HUES64 (cell line): ENCODE results near the gene ACTA1.
A peak's percentile ranks its signal among the peaks of the same experiment; 100 is the strongest.
"Not testable (repeated sequence)": the region's sequence is repeated elsewhere in the genome, so short reads cannot be mapped to it uniquely, and the experiment has no call there.

Source experiments
- H3K27ac ChIP-seq: 2 replicates; pipeline ENCODE4 v1.7.0; 2013; ENCODE audit warnings: low read depth, low read length, inconsistent platforms
- H3K27me3 ChIP-seq: 2 replicates; pipeline ENCODE4 v1.6.1; 2013; ENCODE audit warnings: mild to moderate bottlenecking, low read length; ENCODE audit not compliant: insufficient read depth
- H3K36me3 ChIP-seq: 2 replicates; pipeline ENCODE4 v1.6.1; 2013; ENCODE audit warnings: mild to moderate bottlenecking, low read length; ENCODE audit not compliant: insufficient read depth
- H3K4me1 ChIP-seq: 2 replicates; pipeline ENCODE4 v1.6.1; 2013; ENCODE audit warnings: mild to moderate bottlenecking, low read length, moderate library complexity; ENCODE audit not compliant: insufficient read depth
- H3K4me3 ChIP-seq: 2 replicates; pipeline ENCODE4 v1.5.1; 2013; ENCODE audit warnings: mild to moderate bottlenecking, low read length, moderate library complexity
- H3K9ac ChIP-seq: 2 replicates; pipeline ENCODE4 v1.6.1; 2013; ENCODE audit warnings: mild to moderate bottlenecking, low read depth, low read length
- H3K9me3 ChIP-seq: 2 replicates; pipeline ENCODE4 v1.6.1; 2013; ENCODE audit warnings: low read depth, low read length; ENCODE audit not compliant: insufficient read depth
- WGBS: fragments of 150-250, 120-280 bp; methylation state at CpG from one replicate; pipeline ENCODE4 v1.1.7; 2013; ENCODE audit warnings: missing lambda C conversion rate; 5-methylcytosine and 5-hydroxymethylcytosine counted together

ACTA1 gene

GRCh38 chr1:229407206-229408026 is 26.5 kb downstream of the ACTA1 start:
- Histone ChIP-seq H3K27ac (no peak overlapping the region), H3K4me3 (peak overlapping the region; percentile 60), H3K9ac (no peak overlapping the region), H3K36me3 (no peaks in the 10 kb centered on the region), H3K9me3 (no peaks in the 10 kb centered on the region), H3K27me3 (peaks cover 58% of the 10 kb centered on the region), H3K4me1 (peaks cover 30% of the 10 kb centered on the region)
- 9% methylated on average over 68 of the region's 68 CpGs for WGBS

DNA sequence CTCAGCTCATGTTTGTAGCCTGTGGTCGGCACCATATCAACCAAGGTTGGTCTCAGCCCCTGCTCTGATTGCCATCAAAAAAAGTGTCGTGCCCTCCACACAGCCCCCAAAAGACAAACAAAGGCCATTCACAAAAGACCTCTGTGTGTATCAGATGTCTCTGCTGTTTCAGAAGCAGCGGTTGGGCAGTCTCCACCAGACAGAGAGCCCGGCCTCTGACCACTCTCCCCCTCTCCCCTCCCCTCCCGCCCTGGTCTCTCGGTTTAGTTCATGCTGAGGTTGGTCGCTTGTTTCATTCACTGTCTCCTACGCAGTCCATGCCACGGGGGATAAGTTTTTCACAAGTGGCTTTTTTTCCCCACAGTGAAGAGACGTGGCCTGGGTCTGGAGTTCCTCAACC is 27.1 kb downstream of the ACTA1 start:
- Histone ChIP-seq H3K9ac (no peak overlapping the region), H3K4me1 (peaks cover 29% of the 10 kb centered on the region), H3K36me3 (no peaks in the 10 kb centered on the region), H3K4me3 (peak overlapping the region; percentile 60), H3K27me3 (peaks cover 58% of the 10 kb centered on the region), H3K27ac (no peak overlapping the region), H3K9me3 (no peaks in the 10 kb centered on the region)
- WGBS, result 4% methylated on average over 10 of the region's 10 CpGs

- 92% methylated on average over 8 of the region's 8 CpGs for WGBS
- Histone ChIP-seq H3K4me3 (no peak overlapping the region), H3K9ac (no peak overlapping the region), H3K36me3 (no peaks in the 10 kb centered on the region), H3K4me1 (peaks cover 5% of the 10 kb centered on the region; the same call in 1 of the 2 replicates), H3K27me3 (peaks cover 35% of the 10 kb centered on the region), H3K9me3 (no peaks in the 10 kb centered on the region), H3K27ac (no peak overlapping the region)
Observed at GRCh38 chr1:229403573-229403972, 30.3 kb downstream of the ACTA1 start.

GRCh38 chr1:229402993-229403392 is 30.9 kb downstream of the ACTA1 start:
- Histone ChIP-seq H3K36me3 (no peaks in the 10 kb centered on the region), H3K4me3 (no peak overlapping the region), H3K27ac (no peak overlapping the region), H3K4me1 (no peaks in the 10 kb centered on the region), H3K9ac (no peak overlapping the region), H3K9me3 (no peaks in the 10 kb centered on the region), H3K27me3 (peaks cover 32% of the 10 kb centered on the region)
- 82% methylated on average over 6 of the region's 6 CpGs for WGBS

GRCh38 chr1:229402329-229402728 is 31.6 kb downstream of the ACTA1 start:
- H3K4me3 ChIP-seq, H3K36me3 ChIP-seq, H3K4me1 ChIP-seq, H3K9ac ChIP-seq, H3K9me3 ChIP-seq, H3K27ac ChIP-seq: not testable (repeated sequence)
- WGBS, result 94% methylated on average over 4 of the region's 4 CpGs
- H3K27me3 ChIP-seq, result peaks cover 30% of the 10 kb centered on the region

DNA sequence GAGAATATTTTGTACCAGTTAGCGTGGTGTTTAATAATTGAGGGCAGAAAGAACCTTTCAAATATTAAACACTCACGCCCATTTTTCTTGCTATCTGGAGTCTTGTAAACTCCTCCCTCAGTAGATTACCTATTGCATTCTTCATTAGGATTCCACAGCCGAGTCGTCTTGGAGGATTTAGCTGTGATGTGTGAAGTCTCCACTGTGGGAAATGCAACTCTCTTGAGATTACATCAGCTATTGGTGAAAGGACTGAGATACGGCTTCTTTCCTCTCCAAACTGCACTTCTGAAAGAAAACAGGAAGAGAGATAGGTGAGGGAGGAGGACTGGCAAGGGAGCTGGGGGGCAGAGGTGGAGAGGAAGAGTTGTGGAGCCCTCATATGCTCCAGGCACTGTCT is 36.1 kb downstream of the ACTA1 start:
- Histone ChIP-seq H3K4me1 (peaks cover 8% of the 10 kb centered on the region), H3K9me3 (0 out of 2 replicates have a peak, but pooled peaks cover 4% of the 10 kb centered on the region), H3K27ac (no peak overlapping the region), H3K36me3 (no peaks in the 10 kb centered on the region), H3K4me3 (no peak overlapping the region), H3K27me3 (peaks cover 21% of the 10 kb centered on the region), H3K9ac (no peak overlapping the region)
- 94% methylated on average over 2 of the region's 5 CpGs for WGBS

DNA sequence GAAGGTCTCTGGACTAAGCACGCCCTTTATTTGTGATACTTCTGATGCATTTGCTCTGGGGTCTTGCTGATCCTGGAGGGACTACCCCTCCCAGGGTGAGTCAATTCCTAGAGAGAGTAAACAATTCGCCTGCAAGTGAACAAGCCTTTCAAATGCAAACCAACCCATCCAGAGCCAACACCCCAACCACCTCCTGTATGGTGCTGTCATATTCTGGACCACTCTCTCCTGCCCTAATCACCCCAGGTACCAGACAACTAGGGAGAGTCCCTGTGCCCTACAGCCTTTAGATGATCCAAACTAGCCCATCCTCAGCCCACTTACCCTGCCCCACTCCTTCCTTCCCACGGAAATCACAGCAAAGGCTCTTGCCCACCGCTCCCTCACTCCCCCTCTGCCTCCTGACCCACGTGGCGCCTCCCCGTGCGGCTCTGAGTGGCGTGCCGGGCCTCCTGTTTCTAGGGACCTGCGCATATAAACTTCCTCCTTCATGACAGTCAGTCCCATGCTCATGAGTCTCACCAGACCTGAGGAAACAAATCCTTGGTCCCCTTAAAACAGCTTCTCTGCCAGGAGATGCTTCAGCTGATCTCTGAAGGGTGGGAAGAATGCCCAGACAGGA is 37.2 kb downstream of the ACTA1 start:
- Histone ChIP-seq H3K4me1 (peaks cover 8% of the 10 kb centered on the region), H3K9ac (no peak overlapping the region), H3K9me3 (0 out of 2 replicates have a peak, but pooled peaks cover 4% of the 10 kb centered on the region), H3K4me3 (no peak overlapping the region), H3K36me3 (no peaks in the 10 kb centered on the region), H3K27ac (no peak overlapping the region), H3K27me3 (peaks cover 21% of the 10 kb centered on the region)
- 49% methylated on average over 11 of the region's 11 CpGs for WGBS

DNA sequence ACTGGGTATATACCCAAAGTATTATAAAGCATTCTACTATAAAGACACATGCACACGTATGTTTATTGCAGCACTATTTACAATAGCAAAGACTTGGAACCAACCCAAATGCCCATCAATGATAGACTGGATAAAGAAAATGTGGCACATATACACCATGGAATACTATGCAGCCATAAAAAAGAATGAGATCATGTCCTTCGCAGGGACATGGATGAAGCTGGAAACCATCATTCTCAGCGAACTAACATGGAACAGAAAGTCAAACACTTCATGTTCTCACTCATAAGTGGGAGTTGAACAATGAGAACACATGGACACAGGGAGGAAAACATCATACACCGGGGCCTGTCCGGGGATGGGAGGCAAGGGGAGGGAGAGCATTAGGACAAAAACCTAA is 39.4 kb downstream of the ACTA1 start:
- H3K27me3 ChIP-seq, result peaks cover 21% of the 10 kb centered on the region
- 92% methylated on average over 5 of the region's 5 CpGs for WGBS
- H3K36me3 ChIP-seq, H3K27ac ChIP-seq, H3K4me3 ChIP-seq, H3K9ac ChIP-seq, H3K9me3 ChIP-seq, H3K4me1 ChIP-seq: not testable (repeated sequence)

DNA sequence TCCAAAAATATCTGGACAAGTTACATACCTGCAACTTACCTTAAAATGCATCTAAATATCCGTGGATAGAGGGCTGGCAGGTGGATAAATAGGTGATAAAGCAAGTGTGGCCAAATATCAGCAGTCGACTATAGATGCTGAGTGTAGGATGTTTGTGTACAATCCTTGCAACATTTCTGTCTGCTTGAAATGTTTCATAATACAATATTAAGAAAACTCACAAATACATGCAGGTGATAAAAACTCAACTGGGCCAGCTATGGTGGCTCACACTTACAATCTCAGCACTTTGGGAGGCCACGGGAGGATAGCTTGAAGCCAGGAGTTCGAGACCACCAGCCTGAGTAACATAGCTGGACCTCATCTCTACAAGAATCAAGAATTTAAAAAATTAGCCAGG is 41.0 kb downstream of the ACTA1 start:
- Histone ChIP-seq H3K9ac (no peak overlapping the region), H3K4me3 (no peak overlapping the region), H3K4me1 (peaks cover 8% of the 10 kb centered on the region), H3K27me3 (peaks cover 16% of the 10 kb centered on the region), H3K36me3 (no peaks in the 10 kb centered on the region), H3K9me3 (0 out of 2 replicates have a peak, but pooled peaks cover 4% of the 10 kb centered on the region), H3K27ac (no peak overlapping the region)
- WGBS, result 96% methylated on average over 4 of the region's 4 CpGs

DNA sequence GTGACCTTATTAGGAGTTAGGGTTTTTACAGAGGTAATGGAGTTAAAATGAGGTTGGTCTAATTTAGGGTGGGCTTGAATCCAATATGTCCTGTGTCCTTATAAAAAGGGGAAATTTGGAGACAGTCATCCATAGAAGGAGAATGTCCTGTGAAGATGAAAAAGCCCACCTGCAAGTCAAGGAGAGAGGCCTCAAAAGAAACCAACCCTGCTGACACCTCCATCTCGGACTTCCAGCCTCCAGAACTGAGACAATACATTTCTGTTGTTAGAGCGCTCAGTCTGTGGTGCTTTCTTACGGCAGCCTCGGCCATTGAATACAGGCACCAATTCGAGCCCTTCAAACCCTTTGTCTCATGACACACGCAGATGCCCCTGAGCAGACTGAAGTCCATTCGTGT is 43.8 kb downstream of the ACTA1 start:
- Histone ChIP-seq H3K4me3 (no peak overlapping the region), H3K27me3 (no peaks in the 10 kb centered on the region), H3K9me3 (0 out of 2 replicates have a peak, but pooled peaks cover under 1% of the 10 kb centered on the region), H3K36me3 (no peaks in the 10 kb centered on the region), H3K4me1 (no peaks in the 10 kb centered on the region), H3K9ac (no peak overlapping the region), H3K27ac (no peak overlapping the region)
- WGBS, result 96% methylated on average over 7 of the region's 7 CpGs

DNA sequence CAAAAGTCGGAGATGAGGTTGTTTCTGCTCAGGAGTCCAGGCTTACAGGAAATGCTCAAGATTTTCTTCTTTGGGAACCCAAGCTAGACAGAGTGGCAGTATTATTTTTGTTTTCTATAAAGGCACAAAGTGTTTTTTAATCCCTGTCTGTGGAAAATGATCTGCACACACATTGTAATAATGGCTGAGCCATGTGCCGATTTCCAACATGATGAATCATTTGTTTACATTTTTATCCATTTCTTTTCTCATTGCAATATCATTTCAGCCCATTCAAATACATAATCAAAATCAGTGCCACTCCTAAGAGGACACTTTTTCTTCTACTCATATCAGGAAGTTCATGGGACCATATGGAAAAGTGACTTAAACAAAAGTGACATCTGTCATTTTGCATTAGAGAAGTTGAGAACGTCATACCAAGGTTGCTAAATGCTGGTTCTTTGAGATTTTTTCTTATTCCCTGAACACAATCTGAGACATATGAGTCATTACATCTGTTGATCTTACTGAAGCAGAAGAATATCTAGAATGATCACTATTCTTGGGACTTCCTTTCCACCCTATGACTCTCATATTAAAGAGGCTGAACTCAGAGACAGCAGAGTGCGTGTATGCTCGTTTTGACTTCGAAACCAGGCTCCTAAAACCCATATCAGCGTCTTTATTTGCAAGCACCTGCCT is 44.9 kb downstream of the ACTA1 start:
- no peaks in the 10 kb centered on the region for H3K9me3 ChIP-seq
- no peak overlapping the region for H3K9ac ChIP-seq
- 94% methylated on average over 7 of the region's 7 CpGs for WGBS
- H3K4me1 ChIP-seq, result no peaks in the 10 kb centered on the region
- no peak overlapping the region for H3K4me3 ChIP-seq
- H3K27me3 ChIP-seq, result no peaks in the 10 kb centered on the region
- no peak overlapping the region for H3K27ac ChIP-seq
- H3K36me3 ChIP-seq, result no peaks in the 10 kb centered on the region
